Subcutaneous adipose tissue (tissue), 4 donors: ENCODE measurements around the gene NUDT19. TPM values are rescaled to one million over a fixed set of nuclear protein-coding genes. Genes with fewer than 3 reads are reported as not detected.

ENCODE experiments used
- total RNA-seq, 4 donors: library from RNA; depleted of rRNA; stranded (reverse); fragments of >200 nt; gene quantifications; one replicate each; pipeline ENCODE4 v1.1.0, GENCODE V29; 2016
- TF ChIP-seq, protein P1 (sequence below): fragments of 450-650 bp; IDR thresholded peaks from one replicate; pipeline ENCODE4 v1.5.1; 2016; ENCODE audit warnings: low read depth, mild to moderate bottlenecking, control low read depth, antibody characterized with exemption, moderate library complexity

NUDT19 gene
- total RNA-seq, 4 donors from 2014 or later = 4.4 to 10.4 (median 9.4) TPM

GRCh38 chr19:32669310-32669709, 22.3 kb upstream of the NUDT19 start:
- TF ChIP-seq, protein P1, sequence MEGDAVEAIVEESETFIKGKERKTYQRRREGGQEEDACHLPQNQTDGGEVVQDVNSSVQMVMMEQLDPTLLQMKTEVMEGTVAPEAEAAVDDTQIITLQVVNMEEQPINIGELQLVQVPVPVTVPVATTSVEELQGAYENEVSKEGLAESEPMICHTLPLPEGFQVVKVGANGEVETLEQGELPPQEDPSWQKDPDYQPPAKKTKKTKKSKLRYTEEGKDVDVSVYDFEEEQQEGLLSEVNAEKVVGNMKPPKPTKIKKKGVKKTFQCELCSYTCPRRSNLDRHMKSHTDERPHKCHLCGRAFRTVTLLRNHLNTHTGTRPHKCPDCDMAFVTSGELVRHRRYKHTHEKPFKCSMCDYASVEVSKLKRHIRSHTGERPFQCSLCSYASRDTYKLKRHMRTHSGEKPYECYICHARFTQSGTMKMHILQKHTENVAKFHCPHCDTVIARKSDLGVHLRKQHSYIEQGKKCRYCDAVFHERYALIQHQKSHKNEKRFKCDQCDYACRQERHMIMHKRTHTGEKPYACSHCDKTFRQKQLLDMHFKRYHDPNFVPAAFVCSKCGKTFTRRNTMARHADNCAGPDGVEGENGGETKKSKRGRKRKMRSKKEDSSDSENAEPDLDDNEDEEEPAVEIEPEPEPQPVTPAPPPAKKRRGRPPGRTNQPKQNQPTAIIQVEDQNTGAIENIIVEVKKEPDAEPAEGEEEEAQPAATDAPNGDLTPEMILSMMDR = no peak

DNA sequence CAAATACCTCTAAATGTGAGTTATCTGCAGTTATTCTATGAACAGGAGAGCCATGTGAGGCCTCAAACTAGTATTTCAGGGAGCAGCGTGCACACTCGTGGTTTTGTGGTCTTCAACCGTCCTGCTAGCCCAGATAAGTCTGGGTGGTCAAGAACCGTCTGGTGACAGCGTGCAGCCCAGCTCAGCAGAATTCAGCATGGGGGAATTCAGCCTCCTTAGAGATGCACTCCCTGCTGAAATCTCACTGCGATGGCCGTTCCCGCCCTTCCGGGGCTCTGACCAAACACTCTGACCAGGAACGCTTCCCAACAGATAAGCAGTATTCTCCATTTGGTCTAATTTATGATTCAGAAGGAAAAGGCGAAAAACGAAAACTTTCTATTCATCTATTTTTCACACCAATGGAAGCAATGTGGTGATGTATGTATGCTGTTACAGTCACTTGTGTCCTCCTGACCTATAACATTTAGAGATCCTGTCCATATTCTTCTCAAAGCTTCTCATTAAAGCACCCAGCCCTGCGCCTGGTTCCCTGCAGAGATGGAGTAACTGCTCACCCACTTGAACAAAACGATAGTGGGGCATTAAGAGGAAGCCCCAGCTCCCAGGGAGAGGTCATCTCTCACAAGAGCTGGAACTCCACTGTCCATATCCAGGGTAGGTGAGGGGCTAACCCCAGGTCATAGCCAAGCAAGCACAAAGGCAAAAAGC, 19.6 kb upstream of the NUDT19 start:
- TF ChIP-seq, protein P1 = no peak

GRCh38 chr19:32672841-32673240, 18.8 kb upstream of the NUDT19 start:
- TF ChIP-seq, protein P1 = no peak

DNA sequence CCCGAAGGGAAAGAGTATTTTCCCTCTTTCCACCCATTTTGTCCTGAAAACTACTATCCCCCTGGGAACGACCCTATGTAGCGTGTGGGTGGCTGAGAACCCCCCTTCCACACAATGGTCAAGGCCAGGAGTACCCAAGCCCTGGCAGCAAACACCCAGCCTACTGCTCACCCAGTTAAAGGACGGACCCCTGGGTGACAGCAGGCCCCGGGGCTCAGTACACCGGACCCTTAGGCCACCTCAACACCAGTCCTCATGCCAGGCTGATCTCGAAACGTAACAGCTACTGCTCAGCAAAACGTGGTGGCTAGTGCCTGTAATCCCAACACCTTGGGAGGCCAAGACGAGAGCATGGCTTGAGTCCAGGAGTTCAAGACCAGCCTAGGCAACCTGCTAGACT, 18.0 kb upstream of the NUDT19 start:
- TF ChIP-seq, protein P1 = no peak

DNA sequence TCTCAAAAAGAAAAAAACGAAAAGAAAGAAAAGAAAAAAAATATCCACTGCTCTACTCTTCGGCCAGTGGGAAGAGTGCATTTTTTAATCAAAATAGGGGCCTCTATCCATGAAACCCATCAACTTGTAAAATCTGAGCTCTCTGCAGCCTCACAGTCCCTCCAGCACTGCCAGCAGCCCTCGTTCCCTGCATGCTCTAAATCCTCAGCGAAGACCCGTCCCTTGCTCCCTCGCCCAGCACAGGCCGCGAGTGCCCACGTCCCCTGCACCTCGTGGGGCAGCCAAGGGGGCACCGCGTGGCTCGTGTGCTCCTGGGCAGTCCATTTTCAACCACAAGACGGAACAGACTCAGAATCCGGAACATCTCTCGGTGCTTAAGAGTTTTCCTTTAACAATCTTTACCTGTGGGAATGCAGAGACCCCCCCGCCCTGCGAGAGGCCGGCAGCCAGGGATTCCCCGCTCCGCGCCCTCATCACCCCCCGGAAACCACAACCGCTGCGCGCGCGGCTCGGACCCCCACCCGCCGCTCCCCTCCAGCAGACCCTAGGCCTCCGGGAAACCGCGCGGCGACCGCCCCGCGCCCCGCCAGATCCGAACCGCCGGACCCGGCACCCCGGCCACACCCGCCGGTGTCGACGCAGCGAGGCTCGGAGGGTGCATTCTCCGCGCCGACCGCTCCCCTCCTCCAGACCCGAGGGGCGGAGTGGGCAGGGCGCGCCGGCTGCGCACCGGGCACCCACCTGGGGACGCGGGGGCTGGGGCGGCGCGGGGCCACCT, 17.3 kb upstream of the NUDT19 start:
- TF ChIP-seq, protein P1 = no peak

- TF ChIP-seq, protein P1 = no peak
These were observed 16.5 kb upstream of the NUDT19 start, which contains the start of gene ANKRD27 for GRCh38 chr19:32674931-32675719. Gene ANKRD27, minus strand, starts transcription at chr19:32675180. Its CDS starts 16,165 bp downstream, at chr19:32659015.
